ENCODE results near the gene TSPAN2. TPM values are rescaled to one million over a fixed set of nuclear protein-coding genes. Genes with fewer than 3 reads are reported as not detected.

TSPAN2 gene
- total RNA-seq, 4 donors from 2014 or later, result 2.8 to 7.8 (median 5.6) TPM

GRCh38 chr1:115046751-115047150, 42.6 kb downstream of the TSPAN2 start:
- no peak for DNase-seq (ENCODE audit: low spot score)
- ATAC-seq (ENCODE audit: low FRiP score), result no peak
- TF ChIP-seq CTCF (IDR thresholded peaks at IDR 0.05), result no peak

- TF ChIP-seq CTCF (IDR thresholded peaks at IDR 0.05), result no peak
- ATAC-seq (ENCODE audit: low FRiP score) (no peak), DNase-seq (ENCODE audit: low spot score) (no peak)
Observed at GRCh38 chr1:115041654-115042053, 47.6 kb downstream of the TSPAN2 start.

- no peak for DNase-seq (ENCODE audit: low spot score)
- ATAC-seq (ENCODE audit: low FRiP score), result no peak
- TF ChIP-seq CTCF (IDR thresholded peaks at IDR 0.05), result no peak
Observed at GRCh38 chr1:115040501-115040900, 48.8 kb downstream of the TSPAN2 start.

- no peak for DNase-seq (ENCODE audit: low spot score)
- ATAC-seq (ENCODE audit: low FRiP score), result no peak
- TF ChIP-seq CTCF (IDR thresholded peaks at IDR 0.05), result no peak
Observed at GRCh38 chr1:115036814-115037507, 52.3 kb downstream of the TSPAN2 start.

GRCh38 chr1:115035652-115036051, 53.7 kb downstream of the TSPAN2 start:
- ATAC-seq (ENCODE audit: low FRiP score) (no peak), DNase-seq (ENCODE audit: low spot score) (no peak)
- no peak for TF ChIP-seq CTCF (IDR thresholded peaks at IDR 0.05)

GRCh38 chr1:115031595-115031994, 57.7 kb downstream of the TSPAN2 start:
- TF ChIP-seq CTCF (IDR thresholded peaks at IDR 0.05), result no peak
- no peak for ATAC-seq (ENCODE audit: low FRiP score)
- DNase-seq (ENCODE audit: low spot score), result no peak

- TF ChIP-seq CTCF (IDR thresholded peaks at IDR 0.05), result no peak
Observed at GRCh38 chr1:115029526-115029925, 59.8 kb downstream of the TSPAN2 start, which contains the start of gene TSHB. Gene TSHB, plus strand, starts transcription at chr1:115029826. Its CDS starts 3,537 bp downstream, at chr1:115033363.

More at GRCh38 chr1:115029526-115029925, 59.8 kb downstream of the TSPAN2 start, which contains the start of gene TSHB:
- ATAC-seq (ENCODE audit: low FRiP score) (no peak), DNase-seq (ENCODE audit: low spot score) (no peak)
